GM18517 (cell line): ENCODE results near the gene PSTPIP1.

Experiments
- ATAC-seq: cut with Tn5 transposase; IDR thresholded peaks from one replicate; pipeline ENCODE4 v1.9.1; 2021; ENCODE audit warnings: mild to moderate bottlenecking, moderate library complexity; ENCODE audit not compliant: unreplicated experiment

The PSTPIP1 gene

GRCh38 chr15:77028451-77029165, 33.7 kb downstream of the PSTPIP1 start:
- ATAC-seq: no peak

- ATAC-seq: no peak
These were observed 34.5 kb downstream of the PSTPIP1 start for GRCh38 chr15:77029166-77030047.

- ATAC-seq: no peak
These were observed 35.4 kb downstream of the PSTPIP1 start for GRCh38 chr15:77030048-77030927.

GRCh38 chr15:77030928-77031375, 36.0 kb downstream of the PSTPIP1 start:
- no peak for ATAC-seq

GRCh38 chr15:77031376-77032050, 36.6 kb downstream of the PSTPIP1 start:
- no peak for ATAC-seq

GRCh38 chr15:77032052-77032646, 37.2 kb downstream of the PSTPIP1 start:
- ATAC-seq: no peak

- ATAC-seq: no peak
These were observed 37.9 kb downstream of the PSTPIP1 start for GRCh38 chr15:77032647-77033416.

- no peak for ATAC-seq
These were observed 38.4 kb downstream of the PSTPIP1 start for GRCh38 chr15:77033417-77033728.

- no peak for ATAC-seq
These were observed 39.1 kb downstream of the PSTPIP1 start for GRCh38 chr15:77033729-77034671.

GRCh38 chr15:77034695-77035489, 40.0 kb downstream of the PSTPIP1 start:
- ATAC-seq: no peak

- ATAC-seq: no peak
These were observed 40.7 kb downstream of the PSTPIP1 start for GRCh38 chr15:77035584-77035983.

GRCh38 chr15:77035999-77036471, 41.1 kb downstream of the PSTPIP1 start:
- no peak for ATAC-seq

GRCh38 chr15:77036537-77037387, 41.8 kb downstream of the PSTPIP1 start:
- ATAC-seq: no peak

GRCh38 chr15:77037388-77038209, 42.7 kb downstream of the PSTPIP1 start:
- ATAC-seq: no peak

GRCh38 chr15:77038312-77039216, 43.6 kb downstream of the PSTPIP1 start:
- ATAC-seq: no peak
